Neural crest cell (in vitro differentiated cells): ENCODE measurements around the gene TNNI3K. TPM values are rescaled to one million over a fixed set of nuclear protein-coding genes. Genes with fewer than 3 reads are reported as not detected.

Experiments used
- DNase-seq: peaks from one replicate; pipeline ENCODE4 v3.0.0; 2021; ENCODE audit warnings: low read depth, mixed read lengths, low spot score
- H3K27ac Mint-ChIP-seq: one replicate; pipeline ENCODE4 v1.8.0; 2021; ENCODE audit warnings: mild to moderate bottlenecking, mixed read lengths; ENCODE audit not compliant: unreplicated experiment
- H3K27me3 Mint-ChIP-seq: 2 replicates; pipeline ENCODE4 v1.8.0; 2021; ENCODE audit warnings: low read depth, mild to moderate bottlenecking, mixed read lengths
- H3K36me3 Mint-ChIP-seq: 2 replicates; pipeline ENCODE4 v1.8.0; 2021; ENCODE audit warnings: low read depth, mild to moderate bottlenecking, mixed read lengths
- H3K4me1 Mint-ChIP-seq: 2 replicates; pipeline ENCODE4 v1.8.0; 2021; ENCODE audit warnings: mixed read lengths
- H3K4me3 Mint-ChIP-seq: one replicate; pipeline ENCODE4 v1.8.0; 2021; ENCODE audit warnings: mild to moderate bottlenecking, mixed read lengths
- H3K9me3 Mint-ChIP-seq: 2 replicates; pipeline ENCODE4 v1.8.0; 2021; ENCODE audit warnings: mixed read lengths
- CTCF ChIP-seq: fragments of 200-600 bp; sonication (generic); conservative IDR thresholded peaks from 2 replicates; pipeline ENCODE4 v1.5.0; 2021; ENCODE audit warnings: antibody characterized with exemption, mild to moderate bottlenecking
- total RNA-seq: library from RNA; stranded (reverse); gene quantifications from 2 replicates; pipeline ENCODE4 v1.2.1, GENCODE V29; 2021

TNNI3K gene
- total RNA-seq, 1 donor from 2014 or later: 1.4 TPM

DNA sequence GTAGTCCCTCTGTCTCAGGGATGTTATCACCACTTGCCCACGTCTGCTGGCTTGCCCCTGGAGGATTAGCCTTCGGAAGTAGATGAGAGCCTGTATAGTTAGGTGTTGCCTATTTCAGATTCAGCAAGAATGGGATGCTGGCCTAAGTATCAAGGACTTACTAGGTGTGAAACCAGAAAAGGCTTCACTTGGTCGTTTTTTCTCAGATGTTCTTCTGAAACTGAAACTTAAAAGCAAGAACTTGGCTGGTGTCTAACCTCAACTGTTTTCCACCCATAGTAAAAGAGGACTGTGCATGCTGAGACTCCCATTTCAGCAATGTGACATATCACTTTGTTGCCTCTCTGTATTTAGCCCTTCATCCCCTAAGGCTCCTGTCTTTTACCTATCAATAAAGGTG is 344.2 kb downstream of the TNNI3K start:
- Mint-ChIP-seq H3K4me1 (no peaks in the 10 kb centered on the region), H3K36me3 (no peaks in the 10 kb centered on the region), H3K4me3 (no peak overlapping the region), H3K9me3 (peaks cover 2% of the 10 kb centered on the region), H3K27ac (no peak overlapping the region), H3K27me3 (peaks cover 2% of the 10 kb centered on the region)
- no peak for TF ChIP-seq CTCF
- no peak for DNase-seq

- Mint-ChIP-seq H3K4me1 (no peaks in the 10 kb centered on the region), H3K27ac (no peak overlapping the region), H3K4me3 (no peak overlapping the region), H3K36me3 (no peaks in the 10 kb centered on the region), H3K27me3 (peaks cover 2% of the 10 kb centered on the region), H3K9me3 (peaks cover 2% of the 10 kb centered on the region)
- TF ChIP-seq CTCF: no peak
- DNase-seq: no peak
Observed at GRCh38 chr1:74583397-74583796, 348.2 kb downstream of the TNNI3K start.

- Mint-ChIP-seq H3K4me3 (no peak overlapping the region), H3K4me1 (no peaks in the 10 kb centered on the region), H3K27me3 (peaks cover 2% of the 10 kb centered on the region), H3K36me3 (no peaks in the 10 kb centered on the region), H3K27ac (no peak overlapping the region), H3K9me3 (peaks cover 2% of the 10 kb centered on the region)
- no peak for DNase-seq
- TF ChIP-seq CTCF: no peak
Observed at GRCh38 chr1:74584185-74584584, 349.0 kb downstream of the TNNI3K start.

- no peak overlapping the region for H3K27ac Mint-ChIP-seq
- DNase-seq: no peak
- H3K4me1 Mint-ChIP-seq: no peaks in the 10 kb centered on the region
- H3K36me3 Mint-ChIP-seq: no peaks in the 10 kb centered on the region
- H3K4me3 Mint-ChIP-seq: no peak overlapping the region
- no peak for TF ChIP-seq CTCF
- no peaks in the 10 kb centered on the region for H3K9me3 Mint-ChIP-seq
- peaks cover 2% of the 10 kb centered on the region for H3K27me3 Mint-ChIP-seq
Observed at GRCh38 chr1:74586253-74586897, 351.2 kb downstream of the TNNI3K start.

DNA sequence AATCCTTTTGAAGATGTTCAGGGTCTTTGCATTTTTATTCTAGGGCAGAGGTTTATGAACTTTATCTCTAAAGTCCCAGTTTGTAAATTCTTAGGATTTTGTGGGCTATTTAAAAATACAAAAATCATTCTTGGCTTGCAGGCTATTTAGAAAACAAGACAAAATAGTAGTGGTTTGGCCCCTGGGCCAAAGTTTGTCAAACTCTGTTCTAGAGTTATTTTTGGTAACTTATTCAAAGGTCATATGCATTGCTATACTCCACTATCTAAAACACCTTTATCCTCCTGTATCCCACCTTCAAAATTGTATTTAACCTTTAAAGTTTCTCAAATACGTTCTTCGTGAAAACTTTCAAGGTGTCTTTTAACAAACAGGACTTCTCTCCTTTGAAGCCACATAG is 352.7 kb downstream of the TNNI3K start:
- Mint-ChIP-seq H3K4me1 (no peaks in the 10 kb centered on the region), H3K9me3 (no peaks in the 10 kb centered on the region), H3K36me3 (no peaks in the 10 kb centered on the region), H3K4me3 (no peak overlapping the region), H3K27me3 (peaks cover 2% of the 10 kb centered on the region), H3K27ac (no peak overlapping the region)
- no peak for DNase-seq
- TF ChIP-seq CTCF: no peak
